ENCODE data around the gene DENND1A. TPM values are rescaled to one million over a fixed set of nuclear protein-coding genes. Genes with fewer than 3 reads are reported as not detected.

Gene DENND1A
- total and polyA plus RNA-seq, 2 experiments from 2014 or later = 13.1 to 28.7 TPM

DNA sequence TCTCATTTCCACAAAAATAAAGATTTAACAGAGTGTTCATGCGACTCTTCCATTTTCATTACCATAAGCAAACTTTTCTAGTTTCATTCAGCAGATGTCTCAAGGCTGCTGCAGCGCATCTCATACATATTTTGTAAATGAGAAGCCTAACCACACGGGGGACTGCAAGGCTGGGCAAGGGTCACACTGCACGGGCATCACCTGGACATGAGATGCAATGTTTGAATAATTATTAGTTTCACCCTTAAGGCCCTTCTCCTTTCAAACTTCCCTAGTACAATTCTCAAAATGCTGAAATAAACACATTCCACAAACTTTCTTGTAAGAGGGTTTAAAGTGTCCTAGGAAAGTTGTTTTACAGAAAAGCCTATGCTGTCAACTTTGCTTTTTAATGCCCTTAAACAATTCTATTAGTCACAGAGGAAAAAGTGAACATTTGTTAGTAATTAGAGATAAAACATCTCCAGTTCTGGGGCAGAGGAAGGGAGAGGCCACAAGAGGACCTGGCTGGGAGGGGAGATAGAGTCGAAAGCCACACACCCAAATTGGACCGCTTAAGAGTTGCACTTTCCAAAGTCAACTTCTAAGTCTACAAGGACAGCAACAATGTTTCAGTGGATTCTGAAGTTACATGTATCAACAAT is 1.3 kb downstream of the DENND1A start:
- no peak overlapping the region for H3K27ac Mint-ChIP-seq
- no peak for DNase-seq (ENCODE audit: low spot score)
- H3F3A ChIP-seq (replicated peaks; ENCODE audit: low read depth) = no peaks in the 10 kb centered on the region; the same call in 1 of the 2 replicates
- H3K9me3 Mint-ChIP-seq = peaks cover 9% of the 10 kb centered on the region; the same call in 2 of the 3 replicates
- peak overlapping the region; percentile 82 for H3K4me3 Mint-ChIP-seq
- peaks cover 46% of the 10 kb centered on the region for H3K4me1 ChIP-seq (ENCODE audit: insufficient read depth)
- H3K27me3 Mint-ChIP-seq (ENCODE audit: insufficient read depth, low read depth, poor library complexity) = peaks cover 14% of the 10 kb centered on the region
- no peak for ATAC-seq
- H3K36me3 ChIP-seq (ENCODE audit: insufficient read depth) = no peaks in the 10 kb centered on the region
- no peak overlapping the region for H3K27ac ChIP-seq (ENCODE audit: low read depth)
- peak overlapping the region; percentile 63; the same call in 1 of the 2 replicates for H2AFZ ChIP-seq
- TF ChIP-seq POLR2AphosphoS5 (IDR thresholded peaks at IDR 0.05; ENCODE audit: low read depth) = no peak
- TF ChIP-seq, protein P1, sequence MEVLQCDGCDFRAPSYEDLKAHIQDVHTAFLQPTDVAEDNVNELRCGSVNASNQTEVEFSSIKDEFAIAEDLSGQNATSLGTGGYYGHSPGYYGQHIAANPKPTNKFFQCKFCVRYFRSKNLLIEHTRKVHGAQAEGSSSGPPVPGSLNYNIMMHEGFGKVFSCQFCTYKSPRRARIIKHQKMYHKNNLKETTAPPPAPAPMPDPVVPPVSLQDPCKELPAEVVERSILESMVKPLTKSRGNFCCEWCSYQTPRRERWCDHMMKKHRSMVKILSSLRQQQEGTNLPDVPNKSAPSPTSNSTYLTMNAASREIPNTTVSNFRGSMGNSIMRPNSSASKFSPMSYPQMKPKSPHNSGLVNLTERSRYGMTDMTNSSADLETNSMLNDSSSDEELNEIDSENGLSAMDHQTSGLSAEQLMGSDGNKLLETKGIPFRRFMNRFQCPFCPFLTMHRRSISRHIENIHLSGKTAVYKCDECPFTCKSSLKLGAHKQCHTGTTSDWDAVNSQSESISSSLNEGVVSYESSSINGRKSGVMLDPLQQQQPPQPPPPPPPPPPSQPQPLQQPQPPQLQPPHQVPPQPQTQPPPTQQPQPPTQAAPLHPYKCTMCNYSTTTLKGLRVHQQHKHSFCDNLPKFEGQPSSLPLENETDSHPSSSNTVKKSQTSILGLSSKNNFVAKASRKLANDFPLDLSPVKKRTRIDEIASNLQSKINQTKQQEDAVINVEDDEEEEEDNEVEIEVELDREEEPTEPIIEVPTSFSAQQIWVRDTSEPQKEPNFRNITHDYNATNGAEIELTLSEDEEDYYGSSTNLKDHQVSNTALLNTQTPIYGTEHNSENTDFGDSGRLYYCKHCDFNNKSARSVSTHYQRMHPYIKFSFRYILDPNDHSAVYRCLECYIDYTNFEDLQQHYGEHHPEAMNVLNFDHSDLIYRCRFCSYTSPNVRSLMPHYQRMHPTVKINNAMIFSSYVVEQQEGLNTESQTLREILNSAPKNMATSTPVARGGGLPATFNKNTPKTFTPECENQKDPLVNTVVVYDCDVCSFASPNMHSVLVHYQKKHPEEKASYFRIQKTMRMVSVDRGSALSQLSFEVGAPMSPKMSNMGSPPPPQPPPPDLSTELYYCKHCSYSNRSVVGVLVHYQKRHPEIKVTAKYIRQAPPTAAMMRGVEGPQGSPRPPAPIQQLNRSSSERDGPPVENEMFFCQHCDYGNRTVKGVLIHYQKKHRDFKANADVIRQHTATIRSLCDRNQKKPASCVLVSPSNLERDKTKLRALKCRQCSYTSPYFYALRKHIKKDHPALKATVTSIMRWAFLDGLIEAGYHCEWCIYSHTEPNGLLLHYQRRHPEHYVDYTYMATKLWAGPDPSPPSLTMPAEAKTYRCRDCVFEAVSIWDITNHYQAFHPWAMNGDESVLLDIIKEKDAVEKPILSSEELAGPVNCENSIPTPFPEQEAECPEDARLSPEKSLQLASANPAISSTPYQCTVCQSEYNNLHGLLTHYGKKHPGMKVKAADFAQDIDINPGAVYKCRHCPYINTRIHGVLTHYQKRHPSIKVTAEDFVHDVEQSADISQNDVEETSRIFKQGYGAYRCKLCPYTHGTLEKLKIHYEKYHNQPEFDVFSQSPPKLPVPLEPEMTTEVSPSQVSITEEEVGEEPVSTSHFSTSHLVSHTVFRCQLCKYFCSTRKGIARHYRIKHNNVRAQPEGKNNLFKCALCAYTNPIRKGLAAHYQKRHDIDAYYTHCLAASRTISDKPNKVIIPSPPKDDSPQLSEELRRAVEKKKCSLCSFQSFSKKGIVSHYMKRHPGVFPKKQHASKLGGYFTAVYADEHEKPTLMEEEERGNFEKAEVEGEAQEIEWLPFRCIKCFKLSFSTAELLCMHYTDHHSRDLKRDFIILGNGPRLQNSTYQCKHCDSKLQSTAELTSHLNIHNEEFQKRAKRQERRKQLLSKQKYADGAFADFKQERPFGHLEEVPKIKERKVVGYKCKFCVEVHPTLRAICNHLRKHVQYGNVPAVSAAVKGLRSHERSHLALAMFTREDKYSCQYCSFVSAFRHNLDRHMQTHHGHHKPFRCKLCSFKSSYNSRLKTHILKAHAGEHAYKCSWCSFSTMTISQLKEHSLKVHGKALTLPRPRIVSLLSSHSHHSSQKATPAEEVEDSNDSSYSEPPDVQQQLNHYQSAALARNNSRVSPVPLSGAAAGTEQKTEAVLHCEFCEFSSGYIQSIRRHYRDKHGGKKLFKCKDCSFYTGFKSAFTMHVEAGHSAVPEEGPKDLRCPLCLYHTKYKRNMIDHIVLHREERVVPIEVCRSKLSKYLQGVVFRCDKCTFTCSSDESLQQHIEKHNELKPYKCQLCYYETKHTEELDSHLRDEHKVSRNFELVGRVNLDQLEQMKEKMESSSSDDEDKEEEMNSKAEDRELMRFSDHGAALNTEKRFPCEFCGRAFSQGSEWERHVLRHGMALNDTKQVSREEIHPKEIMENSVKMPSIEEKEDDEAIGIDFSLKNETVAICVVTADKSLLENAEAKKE (CRISPR knock-in tag; IDR thresholded peaks at IDR 0.05) = no peak
- no peak for TF ChIP-seq NANOG (IDR thresholded peaks at IDR 0.05; ENCODE audit: borderline replicate concordance)
- TF ChIP-seq, protein P2, sequence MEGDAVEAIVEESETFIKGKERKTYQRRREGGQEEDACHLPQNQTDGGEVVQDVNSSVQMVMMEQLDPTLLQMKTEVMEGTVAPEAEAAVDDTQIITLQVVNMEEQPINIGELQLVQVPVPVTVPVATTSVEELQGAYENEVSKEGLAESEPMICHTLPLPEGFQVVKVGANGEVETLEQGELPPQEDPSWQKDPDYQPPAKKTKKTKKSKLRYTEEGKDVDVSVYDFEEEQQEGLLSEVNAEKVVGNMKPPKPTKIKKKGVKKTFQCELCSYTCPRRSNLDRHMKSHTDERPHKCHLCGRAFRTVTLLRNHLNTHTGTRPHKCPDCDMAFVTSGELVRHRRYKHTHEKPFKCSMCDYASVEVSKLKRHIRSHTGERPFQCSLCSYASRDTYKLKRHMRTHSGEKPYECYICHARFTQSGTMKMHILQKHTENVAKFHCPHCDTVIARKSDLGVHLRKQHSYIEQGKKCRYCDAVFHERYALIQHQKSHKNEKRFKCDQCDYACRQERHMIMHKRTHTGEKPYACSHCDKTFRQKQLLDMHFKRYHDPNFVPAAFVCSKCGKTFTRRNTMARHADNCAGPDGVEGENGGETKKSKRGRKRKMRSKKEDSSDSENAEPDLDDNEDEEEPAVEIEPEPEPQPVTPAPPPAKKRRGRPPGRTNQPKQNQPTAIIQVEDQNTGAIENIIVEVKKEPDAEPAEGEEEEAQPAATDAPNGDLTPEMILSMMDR (conservative IDR thresholded peaks at IDR 0.05; ENCODE audit: low read depth in 2 of 2) = no peak
- TF ChIP-seq, protein P3, sequence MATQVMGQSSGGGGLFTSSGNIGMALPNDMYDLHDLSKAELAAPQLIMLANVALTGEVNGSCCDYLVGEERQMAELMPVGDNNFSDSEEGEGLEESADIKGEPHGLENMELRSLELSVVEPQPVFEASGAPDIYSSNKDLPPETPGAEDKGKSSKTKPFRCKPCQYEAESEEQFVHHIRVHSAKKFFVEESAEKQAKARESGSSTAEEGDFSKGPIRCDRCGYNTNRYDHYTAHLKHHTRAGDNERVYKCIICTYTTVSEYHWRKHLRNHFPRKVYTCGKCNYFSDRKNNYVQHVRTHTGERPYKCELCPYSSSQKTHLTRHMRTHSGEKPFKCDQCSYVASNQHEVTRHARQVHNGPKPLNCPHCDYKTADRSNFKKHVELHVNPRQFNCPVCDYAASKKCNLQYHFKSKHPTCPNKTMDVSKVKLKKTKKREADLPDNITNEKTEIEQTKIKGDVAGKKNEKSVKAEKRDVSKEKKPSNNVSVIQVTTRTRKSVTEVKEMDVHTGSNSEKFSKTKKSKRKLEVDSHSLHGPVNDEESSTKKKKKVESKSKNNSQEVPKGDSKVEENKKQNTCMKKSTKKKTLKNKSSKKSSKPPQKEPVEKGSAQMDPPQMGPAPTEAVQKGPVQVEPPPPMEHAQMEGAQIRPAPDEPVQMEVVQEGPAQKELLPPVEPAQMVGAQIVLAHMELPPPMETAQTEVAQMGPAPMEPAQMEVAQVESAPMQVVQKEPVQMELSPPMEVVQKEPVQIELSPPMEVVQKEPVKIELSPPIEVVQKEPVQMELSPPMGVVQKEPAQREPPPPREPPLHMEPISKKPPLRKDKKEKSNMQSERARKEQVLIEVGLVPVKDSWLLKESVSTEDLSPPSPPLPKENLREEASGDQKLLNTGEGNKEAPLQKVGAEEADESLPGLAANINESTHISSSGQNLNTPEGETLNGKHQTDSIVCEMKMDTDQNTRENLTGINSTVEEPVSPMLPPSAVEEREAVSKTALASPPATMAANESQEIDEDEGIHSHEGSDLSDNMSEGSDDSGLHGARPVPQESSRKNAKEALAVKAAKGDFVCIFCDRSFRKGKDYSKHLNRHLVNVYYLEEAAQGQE (IDR thresholded peaks at IDR 0.05; ENCODE audit: unreplicated experiment) = no peak
- no peak for TF ChIP-seq ZNF114 (CRISPR knock-in tag; IDR thresholded peaks at IDR 0.05)
- TF ChIP-seq, protein P4, sequence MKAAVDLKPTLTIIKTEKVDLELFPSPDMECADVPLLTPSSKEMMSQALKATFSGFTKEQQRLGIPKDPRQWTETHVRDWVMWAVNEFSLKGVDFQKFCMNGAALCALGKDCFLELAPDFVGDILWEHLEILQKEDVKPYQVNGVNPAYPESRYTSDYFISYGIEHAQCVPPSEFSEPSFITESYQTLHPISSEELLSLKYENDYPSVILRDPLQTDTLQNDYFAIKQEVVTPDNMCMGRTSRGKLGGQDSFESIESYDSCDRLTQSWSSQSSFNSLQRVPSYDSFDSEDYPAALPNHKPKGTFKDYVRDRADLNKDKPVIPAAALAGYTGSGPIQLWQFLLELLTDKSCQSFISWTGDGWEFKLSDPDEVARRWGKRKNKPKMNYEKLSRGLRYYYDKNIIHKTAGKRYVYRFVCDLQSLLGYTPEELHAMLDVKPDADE (IDR thresholded peaks at IDR 0.05) = no peak
- no peak for TF ChIP-seq CREB1 (CRISPR knock-in tag; IDR thresholded peaks at IDR 0.05; ENCODE audit: low read depth)
- TF ChIP-seq ZNF331 (CRISPR knock-in tag; IDR thresholded peaks at IDR 0.05; ENCODE audit: low read depth) = no peak
- no peak for TF ChIP-seq EZH2phosphoT487 (IDR thresholded peaks at IDR 0.05; ENCODE audit: unreplicated experiment)
- no peak for TF ChIP-seq JUNB (IDR thresholded peaks at IDR 0.05; ENCODE audit: unreplicated experiment)
- no peak for TF ChIP-seq EZH2 (IDR thresholded peaks at IDR 0.05; ENCODE audit: low read depth, unreplicated experiment)
- TF ChIP-seq STAT1 (IDR thresholded peaks at IDR 0.05; ENCODE audit: unreplicated experiment) = no peak
- peaks cover 54% of the 10 kb centered on the region for H3K79me2 ChIP-seq (replicated peaks; ENCODE audit: insufficient read depth)
- peaks cover 5% of the 10 kb centered on the region; the same call in 1 of the 2 replicates for H3K27me3 ChIP-seq (ENCODE audit: insufficient read depth)
- peak overlapping the region; percentile 80 for H3K4me3 ChIP-seq
- H3K4me1 Mint-ChIP-seq = peaks cover 60% of the 10 kb centered on the region
- peaks cover 11% of the 10 kb centered on the region; the same call in 2 of the 3 replicates for H3K36me3 Mint-ChIP-seq (ENCODE audit: low read depth)
- H3K9me2 ChIP-seq (ENCODE audit: insufficient read depth) = no peaks in the 10 kb centered on the region
- H4K20me1 ChIP-seq (replicated peaks; ENCODE audit: insufficient read depth) = peaks cover 8% of the 10 kb centered on the region
- peak overlapping the region; percentile 95 for H3K4me2 ChIP-seq
